ENCODE measurements around the gene ZAP70. TPM values are rescaled to one million over a fixed set of nuclear protein-coding genes. Genes with fewer than 3 reads are reported as not detected.

The ZAP70 gene
- total RNA-seq, 1 experiment from 2014 or later: 0.54 TPM

GRCh38 chr2:97736185-97736584, 22.8 kb downstream of the ZAP70 start:
- TF ChIP-seq, protein P1, sequence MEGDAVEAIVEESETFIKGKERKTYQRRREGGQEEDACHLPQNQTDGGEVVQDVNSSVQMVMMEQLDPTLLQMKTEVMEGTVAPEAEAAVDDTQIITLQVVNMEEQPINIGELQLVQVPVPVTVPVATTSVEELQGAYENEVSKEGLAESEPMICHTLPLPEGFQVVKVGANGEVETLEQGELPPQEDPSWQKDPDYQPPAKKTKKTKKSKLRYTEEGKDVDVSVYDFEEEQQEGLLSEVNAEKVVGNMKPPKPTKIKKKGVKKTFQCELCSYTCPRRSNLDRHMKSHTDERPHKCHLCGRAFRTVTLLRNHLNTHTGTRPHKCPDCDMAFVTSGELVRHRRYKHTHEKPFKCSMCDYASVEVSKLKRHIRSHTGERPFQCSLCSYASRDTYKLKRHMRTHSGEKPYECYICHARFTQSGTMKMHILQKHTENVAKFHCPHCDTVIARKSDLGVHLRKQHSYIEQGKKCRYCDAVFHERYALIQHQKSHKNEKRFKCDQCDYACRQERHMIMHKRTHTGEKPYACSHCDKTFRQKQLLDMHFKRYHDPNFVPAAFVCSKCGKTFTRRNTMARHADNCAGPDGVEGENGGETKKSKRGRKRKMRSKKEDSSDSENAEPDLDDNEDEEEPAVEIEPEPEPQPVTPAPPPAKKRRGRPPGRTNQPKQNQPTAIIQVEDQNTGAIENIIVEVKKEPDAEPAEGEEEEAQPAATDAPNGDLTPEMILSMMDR (IDR thresholded peaks at IDR 0.05): no peak
- no peak for TF ChIP-seq POLR2AphosphoS5 (IDR thresholded peaks at IDR 0.05; ENCODE audit: low read depth, low read length)
- no peak for TF ChIP-seq SIN3A (IDR thresholded peaks at IDR 0.05; ENCODE audit: borderline replicate concordance, insufficient read depth, low read depth, low read length)
- TF ChIP-seq, protein P2, sequence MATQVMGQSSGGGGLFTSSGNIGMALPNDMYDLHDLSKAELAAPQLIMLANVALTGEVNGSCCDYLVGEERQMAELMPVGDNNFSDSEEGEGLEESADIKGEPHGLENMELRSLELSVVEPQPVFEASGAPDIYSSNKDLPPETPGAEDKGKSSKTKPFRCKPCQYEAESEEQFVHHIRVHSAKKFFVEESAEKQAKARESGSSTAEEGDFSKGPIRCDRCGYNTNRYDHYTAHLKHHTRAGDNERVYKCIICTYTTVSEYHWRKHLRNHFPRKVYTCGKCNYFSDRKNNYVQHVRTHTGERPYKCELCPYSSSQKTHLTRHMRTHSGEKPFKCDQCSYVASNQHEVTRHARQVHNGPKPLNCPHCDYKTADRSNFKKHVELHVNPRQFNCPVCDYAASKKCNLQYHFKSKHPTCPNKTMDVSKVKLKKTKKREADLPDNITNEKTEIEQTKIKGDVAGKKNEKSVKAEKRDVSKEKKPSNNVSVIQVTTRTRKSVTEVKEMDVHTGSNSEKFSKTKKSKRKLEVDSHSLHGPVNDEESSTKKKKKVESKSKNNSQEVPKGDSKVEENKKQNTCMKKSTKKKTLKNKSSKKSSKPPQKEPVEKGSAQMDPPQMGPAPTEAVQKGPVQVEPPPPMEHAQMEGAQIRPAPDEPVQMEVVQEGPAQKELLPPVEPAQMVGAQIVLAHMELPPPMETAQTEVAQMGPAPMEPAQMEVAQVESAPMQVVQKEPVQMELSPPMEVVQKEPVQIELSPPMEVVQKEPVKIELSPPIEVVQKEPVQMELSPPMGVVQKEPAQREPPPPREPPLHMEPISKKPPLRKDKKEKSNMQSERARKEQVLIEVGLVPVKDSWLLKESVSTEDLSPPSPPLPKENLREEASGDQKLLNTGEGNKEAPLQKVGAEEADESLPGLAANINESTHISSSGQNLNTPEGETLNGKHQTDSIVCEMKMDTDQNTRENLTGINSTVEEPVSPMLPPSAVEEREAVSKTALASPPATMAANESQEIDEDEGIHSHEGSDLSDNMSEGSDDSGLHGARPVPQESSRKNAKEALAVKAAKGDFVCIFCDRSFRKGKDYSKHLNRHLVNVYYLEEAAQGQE (IDR thresholded peaks at IDR 0.05; ENCODE audit: insufficient read depth in 1 of 2, low read depth in 2 of 2, low read length in 1 of 2): no peak
- TF ChIP-seq TCF7L2 (IDR thresholded peaks at IDR 0.05; ENCODE audit: low read depth, low read length): no peak
- H3K4me1 ChIP-seq (ENCODE audit: control insufficient read depth, insufficient read depth, low read length): no peaks in the 10 kb centered on the region
- in situ Hi-C loops (cut with HindIII; ENCODE audit: low pct_unique_long_range_greater_than_20kb, low sequenced_read_pairs) (no loop called here), intact Hi-C loops (cut with micrococcal nuclease; ENCODE audit: unreplicated experiment) (no loop called here)
- DNase-seq (ENCODE audit: low read depth, low spot score) (no peak), ATAC-seq (no peak)
- H3K27ac ChIP-seq (ENCODE audit: low read length): no peak overlapping the region
- H3K27me3 ChIP-seq (ENCODE audit: control insufficient read depth, insufficient read depth, low read length): no peaks in the 10 kb centered on the region
- ChIA-PET CTCF (no interaction called here), POLR2A (no interaction called here)
- H3K4me3 ChIP-seq (ENCODE audit: low read depth in 2 of 2, low read length in 2 of 2): no peak overlapping the region
- no peaks in the 10 kb centered on the region for H3K9me3 ChIP-seq (ENCODE audit: control insufficient read depth, insufficient read depth, low read depth, low read length)
- no TSS peak for BruUV-seq (replicated peaks)
- H3K36me3 ChIP-seq (ENCODE audit: control insufficient read depth, insufficient read depth, low read length): no peaks in the 10 kb centered on the region

DNA sequence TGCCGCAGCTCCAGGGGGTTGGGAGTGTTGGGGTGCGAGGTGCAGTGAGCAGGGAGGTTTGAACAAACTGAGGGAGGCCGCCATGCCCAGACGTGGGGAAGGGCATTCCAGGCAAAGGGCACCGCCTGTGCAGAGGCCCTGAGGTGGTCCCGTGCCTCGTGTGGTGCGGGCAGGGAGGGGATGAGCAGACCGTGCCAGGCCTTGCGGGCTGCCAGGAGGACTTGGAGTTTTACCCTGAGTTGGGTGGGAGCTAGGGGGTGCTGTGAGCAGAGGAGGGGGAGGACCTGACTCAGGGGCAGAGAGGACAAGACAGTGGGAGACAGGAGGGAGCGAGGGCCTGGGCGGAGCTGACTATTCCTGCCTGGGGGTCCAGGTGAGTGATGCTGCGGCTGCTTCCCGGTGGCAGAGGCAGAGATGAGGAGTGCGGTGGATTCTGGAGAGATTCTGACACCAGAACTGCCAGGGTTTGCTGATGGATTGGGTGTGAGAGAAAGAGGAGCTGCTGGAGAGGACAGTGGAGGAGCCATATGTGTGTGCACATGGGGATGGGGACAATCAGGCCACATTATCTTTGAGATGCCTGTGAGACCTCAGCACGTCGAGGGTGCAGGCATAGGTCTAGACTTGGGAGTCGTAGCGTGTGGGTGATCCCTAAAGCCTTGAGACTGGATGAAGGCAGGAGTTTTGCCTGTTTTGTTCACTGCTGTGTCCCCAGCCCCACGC, 23.4 kb downstream of the ZAP70 start:
- H3K9me3 ChIP-seq (ENCODE audit: control insufficient read depth, insufficient read depth, low read depth, low read length): no peaks in the 10 kb centered on the region
- no TSS peak for BruUV-seq (replicated peaks)
- ATAC-seq: no peak
- ChIA-PET POLR2A (no interaction called here), CTCF (no interaction called here)
- no peaks in the 10 kb centered on the region for H3K4me1 ChIP-seq (ENCODE audit: control insufficient read depth, insufficient read depth, low read length)
- intact Hi-C loops (cut with micrococcal nuclease; ENCODE audit: unreplicated experiment): no loop called here
- in situ Hi-C loops (cut with HindIII; ENCODE audit: low pct_unique_long_range_greater_than_20kb, low sequenced_read_pairs): no loop called here
- no peak overlapping the region for H3K4me3 ChIP-seq (ENCODE audit: low read depth in 2 of 2, low read length in 2 of 2)
- TF ChIP-seq, protein P2 (IDR thresholded peaks at IDR 0.05; ENCODE audit: insufficient read depth in 1 of 2, low read depth in 2 of 2, low read length in 1 of 2): no peak
- TF ChIP-seq SIN3A (IDR thresholded peaks at IDR 0.05; ENCODE audit: borderline replicate concordance, insufficient read depth, low read depth, low read length) (no peak), POLR2AphosphoS5 (IDR thresholded peaks at IDR 0.05; ENCODE audit: low read depth, low read length) (no peak), TCF7L2 (IDR thresholded peaks at IDR 0.05; ENCODE audit: low read depth, low read length) (no peak)
- TF ChIP-seq, protein P1 (IDR thresholded peaks at IDR 0.05): no peak
- no peak for DNase-seq (ENCODE audit: low read depth, low spot score)
- no peak overlapping the region for H3K27ac ChIP-seq (ENCODE audit: low read length)
- no peaks in the 10 kb centered on the region for H3K36me3 ChIP-seq (ENCODE audit: control insufficient read depth, insufficient read depth, low read length)
- no peaks in the 10 kb centered on the region for H3K27me3 ChIP-seq (ENCODE audit: control insufficient read depth, insufficient read depth, low read length)
